ENCODE data around the gene RANBP9. TPM values are rescaled to one million over a fixed set of nuclear protein-coding genes. Genes with fewer than 3 reads are reported as not detected.

RANBP9 gene
- polyA plus RNA-seq, 2 donors = 60.8 to 123 TPM

DNA sequence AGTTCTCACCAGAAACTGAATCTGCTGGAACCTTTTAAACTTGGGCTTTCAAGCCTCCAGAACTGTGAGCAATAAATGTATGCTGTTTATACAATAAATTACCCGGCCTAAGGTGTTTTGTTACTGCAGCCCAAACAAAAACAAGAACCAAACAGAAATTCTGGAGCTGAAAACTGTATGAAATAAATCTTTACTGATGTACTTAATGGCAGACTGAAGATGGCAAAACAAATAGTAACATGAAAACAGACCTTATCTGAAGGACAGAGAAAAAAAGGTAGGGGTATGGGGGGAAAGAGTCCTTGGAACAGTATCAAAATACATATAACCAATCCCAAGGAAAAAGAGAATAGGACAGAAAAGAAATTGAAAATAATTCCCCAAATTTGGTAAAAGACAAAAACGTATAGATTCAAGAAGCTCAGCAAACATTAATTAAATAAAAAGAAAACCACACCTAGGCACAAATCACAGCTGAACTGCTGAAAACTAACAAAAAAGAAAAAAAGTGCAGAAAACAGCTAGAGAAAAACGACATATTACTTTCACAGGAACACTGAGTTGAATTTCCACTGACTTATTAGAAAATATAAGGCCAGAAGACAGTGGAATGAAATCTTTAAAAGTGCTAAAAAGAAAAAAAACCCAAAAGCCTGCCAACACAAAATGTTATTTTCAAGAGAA lies 48.8 kb downstream of the RANBP9 start:
- WGBS, 2 donors = 73 to 82% methylated on average over 3 of the region's 3 CpGs
- Histone ChIP-seq H3K4me1 (ENCODE audit: control insufficient read depth in 2 of 2, insufficient read depth in 2 of 2, low read length in 1 of 2) (peaks cover 0 to 5% of the 10 kb centered on the region in 2 donors), H3K9me3 (ENCODE audit: control insufficient read depth in 2 of 2, insufficient read depth in 1 of 2, low read depth in 1 of 2, low read length in 1 of 2) (no peaks in the 10 kb centered on the region), H3K4me3 (ENCODE audit: low read depth in 1 of 2, low read length in 2 of 2) (no peak overlapping the region), H3K27ac (ENCODE audit: low read depth in 2 of 2, low read length in 1 of 2) (no peak overlapping the region), H3K36me3 (ENCODE audit: control insufficient read depth in 2 of 2, insufficient read depth in 2 of 2, low read length in 1 of 2) (no peaks in the 10 kb centered on the region), H3K27me3 (ENCODE audit: control insufficient read depth in 1 of 2, insufficient read depth in 2 of 2, low read length in 2 of 2) (no peaks in the 10 kb centered on the region)

- H3K4me3 ChIP-seq (ENCODE audit: low read depth in 1 of 2, low read length in 2 of 2) = no peak overlapping the region
- H3K27ac ChIP-seq (ENCODE audit: low read depth in 2 of 2, low read length in 1 of 2) = no peak overlapping the region
- H3K4me1 ChIP-seq (ENCODE audit: control insufficient read depth in 2 of 2, insufficient read depth in 2 of 2, low read length in 1 of 2) = peaks cover 0 to 5% of the 10 kb centered on the region in 2 donors
- 89 to 96% methylated on average over 2 of the region's 2 CpGs for WGBS, 2 donors
- no peaks in the 10 kb centered on the region for H3K27me3 ChIP-seq (ENCODE audit: control insufficient read depth in 1 of 2, insufficient read depth in 2 of 2, low read length in 2 of 2)
- no peaks in the 10 kb centered on the region for H3K9me3 ChIP-seq (ENCODE audit: control insufficient read depth in 2 of 2, insufficient read depth in 1 of 2, low read depth in 1 of 2, low read length in 1 of 2)
- no peaks in the 10 kb centered on the region for H3K36me3 ChIP-seq (ENCODE audit: control insufficient read depth in 2 of 2, insufficient read depth in 2 of 2, low read length in 1 of 2)
These were observed 50.0 kb downstream of the RANBP9 start for GRCh38 chr6:13661647-13662046.

DNA sequence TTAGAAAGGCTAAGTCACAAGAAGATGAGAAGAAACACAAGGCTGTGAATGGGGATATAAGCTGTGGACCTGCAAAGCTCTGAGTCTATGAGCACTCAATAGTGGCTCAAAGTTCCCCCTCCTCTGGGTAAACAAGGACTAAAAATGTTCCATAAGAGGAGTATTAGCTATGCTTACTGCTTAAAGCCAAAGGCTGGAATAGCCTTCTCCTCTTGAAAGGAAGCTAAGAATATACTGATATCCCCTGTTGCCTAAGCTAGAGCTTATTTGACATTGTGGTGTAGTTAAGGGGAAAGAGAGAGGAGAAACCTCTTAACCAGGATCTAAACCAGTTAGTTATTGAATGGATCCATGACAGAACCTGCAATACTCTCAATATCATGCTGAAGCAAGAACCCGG lies 50.7 kb downstream of the RANBP9 start:
- no peaks in the 10 kb centered on the region for H3K27me3 ChIP-seq (ENCODE audit: control insufficient read depth in 1 of 2, insufficient read depth in 2 of 2, low read length in 2 of 2)
- no peaks in the 10 kb centered on the region for H3K9me3 ChIP-seq (ENCODE audit: control insufficient read depth in 2 of 2, insufficient read depth in 1 of 2, low read depth in 1 of 2, low read length in 1 of 2)
- H3K4me1 ChIP-seq (ENCODE audit: control insufficient read depth in 2 of 2, insufficient read depth in 2 of 2, low read length in 1 of 2) = peaks cover 0 to 5% of the 10 kb centered on the region in 2 donors
- no peak overlapping the region for H3K27ac ChIP-seq (ENCODE audit: low read depth in 2 of 2, low read length in 1 of 2)
- no peak overlapping the region for H3K4me3 ChIP-seq (ENCODE audit: low read depth in 1 of 2, low read length in 2 of 2)
- H3K36me3 ChIP-seq (ENCODE audit: control insufficient read depth in 2 of 2, insufficient read depth in 2 of 2, low read length in 1 of 2) = no peaks in the 10 kb centered on the region
- 92 to 100% methylated on average over 1 of the region's 1 CpG for WGBS, 2 donors

DNA sequence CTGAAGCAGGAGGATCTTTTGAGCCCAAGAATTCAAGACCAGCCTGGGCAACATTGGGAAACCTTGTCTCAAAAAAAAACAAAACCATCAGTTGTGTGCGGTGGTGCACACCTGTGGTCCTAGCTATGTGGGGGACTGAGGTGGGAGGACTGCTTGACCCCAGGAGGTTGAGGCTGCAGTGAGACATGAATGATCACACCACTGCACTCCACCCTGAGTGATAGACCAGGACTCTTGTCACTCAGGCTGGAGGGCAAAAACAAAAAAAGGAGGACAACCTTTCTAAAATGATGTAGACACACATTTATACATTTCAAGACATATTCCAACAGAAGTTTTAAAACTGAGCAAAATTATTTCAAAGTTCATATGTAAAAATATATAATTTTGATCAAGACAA lies 51.4 kb downstream of the RANBP9 start:
- WGBS, 2 donors = 93 to 95% methylated on average over 1 of the region's 1 CpG
- Histone ChIP-seq H3K9me3 (ENCODE audit: control insufficient read depth in 2 of 2, insufficient read depth in 1 of 2, low read depth in 1 of 2, low read length in 1 of 2) (no peaks in the 10 kb centered on the region), H3K27me3 (ENCODE audit: control insufficient read depth in 1 of 2, insufficient read depth in 2 of 2, low read length in 2 of 2) (no peaks in the 10 kb centered on the region), H3K27ac (ENCODE audit: low read depth in 2 of 2, low read length in 1 of 2) (no peak overlapping the region), H3K4me3 (ENCODE audit: low read depth in 1 of 2, low read length in 2 of 2) (no peak overlapping the region), H3K36me3 (ENCODE audit: control insufficient read depth in 2 of 2, insufficient read depth in 2 of 2, low read length in 1 of 2) (no peaks in the 10 kb centered on the region), H3K4me1 (ENCODE audit: control insufficient read depth in 2 of 2, insufficient read depth in 2 of 2, low read length in 1 of 2) (peaks cover 0 to 5% of the 10 kb centered on the region in 2 donors)

DNA sequence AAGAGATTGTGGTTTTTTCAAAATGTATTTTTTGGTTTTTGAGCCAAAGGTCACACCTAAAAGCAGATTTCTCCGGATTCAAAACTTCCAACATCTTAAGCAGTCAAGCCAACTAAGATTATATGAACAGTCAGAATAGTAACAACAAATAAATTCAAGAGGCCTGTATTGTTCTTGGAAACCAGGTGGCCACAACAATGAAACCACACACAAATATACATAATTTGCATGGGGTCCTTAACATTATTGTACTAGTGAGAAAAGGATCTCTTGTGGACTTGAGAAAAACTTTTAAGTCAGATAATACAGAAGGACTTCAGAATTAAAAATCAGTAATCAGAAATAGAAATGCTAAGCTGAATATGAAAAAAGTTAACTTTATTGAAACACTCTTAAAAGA lies 55.9 kb downstream of the RANBP9 start:
- peaks cover 0 to 2% of the 10 kb centered on the region in 2 donors for H3K36me3 ChIP-seq (ENCODE audit: control insufficient read depth in 2 of 2, insufficient read depth in 2 of 2, low read length in 1 of 2)
- 83 to 89% methylated on average over 1 of the region's 1 CpG for WGBS, 2 donors
- H3K4me3 ChIP-seq (ENCODE audit: low read depth in 1 of 2, low read length in 2 of 2) = no peak overlapping the region
- no peaks in the 10 kb centered on the region for H3K27me3 ChIP-seq (ENCODE audit: control insufficient read depth in 1 of 2, insufficient read depth in 2 of 2, low read length in 2 of 2)
- peaks cover 0 to 3% of the 10 kb centered on the region in 2 donors for H3K4me1 ChIP-seq (ENCODE audit: control insufficient read depth in 2 of 2, insufficient read depth in 2 of 2, low read length in 1 of 2)
- no peak overlapping the region for H3K27ac ChIP-seq (ENCODE audit: low read depth in 2 of 2, low read length in 1 of 2)
- H3K9me3 ChIP-seq (ENCODE audit: control insufficient read depth in 2 of 2, insufficient read depth in 1 of 2, low read depth in 1 of 2, low read length in 1 of 2) = no peaks in the 10 kb centered on the region

GRCh38 chr6:13654496-13654895 lies 57.1 kb downstream of the RANBP9 start:
- H3K9me3 ChIP-seq (ENCODE audit: control insufficient read depth in 2 of 2, insufficient read depth in 1 of 2, low read depth in 1 of 2, low read length in 1 of 2) = no peaks in the 10 kb centered on the region
- H3K27ac ChIP-seq (ENCODE audit: low read depth in 2 of 2, low read length in 1 of 2) = no peak overlapping the region
- H3K27me3 ChIP-seq (ENCODE audit: control insufficient read depth in 1 of 2, insufficient read depth in 2 of 2, low read length in 2 of 2) = no peaks in the 10 kb centered on the region
- peaks cover 2% of the 10 kb centered on the region in 2 donors for H3K36me3 ChIP-seq (ENCODE audit: control insufficient read depth in 2 of 2, insufficient read depth in 2 of 2, low read length in 1 of 2)
- H3K4me1 ChIP-seq (ENCODE audit: control insufficient read depth in 2 of 2, insufficient read depth in 2 of 2, low read length in 1 of 2) = no peaks in the 10 kb centered on the region
- H3K4me3 ChIP-seq (ENCODE audit: low read depth in 1 of 2, low read length in 2 of 2) = no peak overlapping the region

GRCh38 chr6:13653296-13653695 lies 58.3 kb downstream of the RANBP9 start:
- Histone ChIP-seq H3K27me3 (ENCODE audit: control insufficient read depth in 1 of 2, insufficient read depth in 2 of 2, low read length in 2 of 2) (no peaks in the 10 kb centered on the region), H3K4me1 (ENCODE audit: control insufficient read depth in 2 of 2, insufficient read depth in 2 of 2, low read length in 1 of 2) (no peaks in the 10 kb centered on the region), H3K36me3 (ENCODE audit: control insufficient read depth in 2 of 2, insufficient read depth in 2 of 2, low read length in 1 of 2) (peaks cover 2 to 3% of the 10 kb centered on the region in 2 donors), H3K4me3 (ENCODE audit: low read depth in 1 of 2, low read length in 2 of 2) (no peak overlapping the region), H3K27ac (ENCODE audit: low read depth in 2 of 2, low read length in 1 of 2) (no peak overlapping the region), H3K9me3 (ENCODE audit: control insufficient read depth in 2 of 2, insufficient read depth in 1 of 2, low read depth in 1 of 2, low read length in 1 of 2) (no peaks in the 10 kb centered on the region)
- WGBS, 2 donors = 86 to 90% methylated on average over 2 of the region's 2 CpGs

GRCh38 chr6:13649393-13649792 lies 62.2 kb downstream of the RANBP9 start:
- Histone ChIP-seq H3K9me3 (ENCODE audit: control insufficient read depth in 2 of 2, insufficient read depth in 1 of 2, low read depth in 1 of 2, low read length in 1 of 2) (no peaks in the 10 kb centered on the region), H3K27ac (ENCODE audit: low read depth in 2 of 2, low read length in 1 of 2) (no peak overlapping the region), H3K27me3 (ENCODE audit: control insufficient read depth in 1 of 2, insufficient read depth in 2 of 2, low read length in 2 of 2) (no peaks in the 10 kb centered on the region), H3K4me1 (ENCODE audit: control insufficient read depth in 2 of 2, insufficient read depth in 2 of 2, low read length in 1 of 2) (no peaks in the 10 kb centered on the region), H3K4me3 (ENCODE audit: low read depth in 1 of 2, low read length in 2 of 2) (no peak overlapping the region), H3K36me3 (ENCODE audit: control insufficient read depth in 2 of 2, insufficient read depth in 2 of 2, low read length in 1 of 2) (peaks cover 3 to 4% of the 10 kb centered on the region in 2 donors)
- 91 to 93% methylated on average over 4 of the region's 4 CpGs for WGBS, 2 donors

DNA sequence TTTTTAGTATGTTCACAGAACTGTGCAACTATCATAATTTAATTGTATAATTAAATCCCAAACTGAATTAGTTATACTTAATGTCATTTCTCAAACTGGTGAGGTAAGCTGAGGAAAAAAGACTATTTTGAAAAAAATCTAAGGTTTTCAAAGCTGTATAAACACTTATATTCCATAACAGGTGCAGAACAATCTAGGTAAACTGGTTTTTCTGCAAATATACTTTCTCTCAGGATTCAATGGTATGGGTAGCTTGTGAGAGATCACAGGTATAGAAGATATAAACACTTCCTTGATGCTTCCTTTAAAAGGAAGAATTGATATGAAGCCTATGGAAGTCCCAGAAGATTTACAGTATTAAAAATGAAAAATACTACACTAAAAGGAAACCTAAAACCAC lies 62.8 kb downstream of the RANBP9 start:
- no peaks in the 10 kb centered on the region for H3K9me3 ChIP-seq (ENCODE audit: control insufficient read depth in 2 of 2, insufficient read depth in 1 of 2, low read depth in 1 of 2, low read length in 1 of 2)
- H3K27me3 ChIP-seq (ENCODE audit: control insufficient read depth in 1 of 2, insufficient read depth in 2 of 2, low read length in 2 of 2) = no peaks in the 10 kb centered on the region
- H3K27ac ChIP-seq (ENCODE audit: low read depth in 2 of 2, low read length in 1 of 2) = no peak overlapping the region
- H3K4me3 ChIP-seq (ENCODE audit: low read depth in 1 of 2, low read length in 2 of 2) = no peak overlapping the region
- no peaks in the 10 kb centered on the region for H3K4me1 ChIP-seq (ENCODE audit: control insufficient read depth in 2 of 2, insufficient read depth in 2 of 2, low read length in 1 of 2)
- H3K36me3 ChIP-seq (ENCODE audit: control insufficient read depth in 2 of 2, insufficient read depth in 2 of 2, low read length in 1 of 2) = peaks cover 3 to 4% of the 10 kb centered on the region in 2 donors

- Histone ChIP-seq H3K36me3 (ENCODE audit: control insufficient read depth in 2 of 2, insufficient read depth in 2 of 2, low read length in 1 of 2) (peaks cover 2 to 4% of the 10 kb centered on the region in 2 donors), H3K27me3 (ENCODE audit: control insufficient read depth in 1 of 2, insufficient read depth in 2 of 2, low read length in 2 of 2) (no peaks in the 10 kb centered on the region), H3K4me1 (ENCODE audit: control insufficient read depth in 2 of 2, insufficient read depth in 2 of 2, low read length in 1 of 2) (no peaks in the 10 kb centered on the region), H3K27ac (ENCODE audit: low read depth in 2 of 2, low read length in 1 of 2) (no peak overlapping the region), H3K4me3 (ENCODE audit: low read depth in 1 of 2, low read length in 2 of 2) (no peak overlapping the region), H3K9me3 (ENCODE audit: control insufficient read depth in 2 of 2, insufficient read depth in 1 of 2, low read depth in 1 of 2, low read length in 1 of 2) (no peaks in the 10 kb centered on the region)
- 83 to 84% methylated on average over 3 of the region's 3 CpGs for WGBS, 2 donors
These were observed 68.5 kb downstream of the RANBP9 start for GRCh38 chr6:13643125-13643524.
